Measurements from ENCODE around the gene PPP1R16B. TPM values are rescaled to one million over a fixed set of nuclear protein-coding genes. Genes with fewer than 3 reads are reported as not detected.

PPP1R16B gene
- total RNA-seq, 4 donors from 2014 or later: 6.3 to 14.4 (median 9.0) TPM

DNA sequence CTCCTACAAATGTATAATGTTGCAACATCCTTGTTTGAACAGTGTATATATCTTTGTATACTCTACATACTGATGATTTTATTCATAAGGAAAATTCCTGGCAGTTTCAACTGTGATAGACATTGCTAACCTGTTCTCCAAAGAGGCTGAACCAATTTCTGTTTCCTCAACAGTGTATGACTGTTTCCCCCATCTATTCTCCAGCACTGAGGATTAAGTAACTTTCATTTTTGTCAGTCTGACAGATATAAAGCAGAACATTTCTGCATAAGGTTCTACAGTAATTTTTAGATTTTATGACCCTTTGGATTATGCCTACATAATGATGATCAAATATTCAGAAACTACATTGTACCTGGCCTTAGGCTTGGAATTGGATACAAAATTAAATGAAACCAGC lies 9.9 kb downstream of the PPP1R16B start:
- DNase-seq: no peak
- H3K4me1 ChIP-seq: no peaks in the 10 kb centered on the region
- H3K9me3 ChIP-seq: no peaks in the 10 kb centered on the region
- TF ChIP-seq, protein P1, sequence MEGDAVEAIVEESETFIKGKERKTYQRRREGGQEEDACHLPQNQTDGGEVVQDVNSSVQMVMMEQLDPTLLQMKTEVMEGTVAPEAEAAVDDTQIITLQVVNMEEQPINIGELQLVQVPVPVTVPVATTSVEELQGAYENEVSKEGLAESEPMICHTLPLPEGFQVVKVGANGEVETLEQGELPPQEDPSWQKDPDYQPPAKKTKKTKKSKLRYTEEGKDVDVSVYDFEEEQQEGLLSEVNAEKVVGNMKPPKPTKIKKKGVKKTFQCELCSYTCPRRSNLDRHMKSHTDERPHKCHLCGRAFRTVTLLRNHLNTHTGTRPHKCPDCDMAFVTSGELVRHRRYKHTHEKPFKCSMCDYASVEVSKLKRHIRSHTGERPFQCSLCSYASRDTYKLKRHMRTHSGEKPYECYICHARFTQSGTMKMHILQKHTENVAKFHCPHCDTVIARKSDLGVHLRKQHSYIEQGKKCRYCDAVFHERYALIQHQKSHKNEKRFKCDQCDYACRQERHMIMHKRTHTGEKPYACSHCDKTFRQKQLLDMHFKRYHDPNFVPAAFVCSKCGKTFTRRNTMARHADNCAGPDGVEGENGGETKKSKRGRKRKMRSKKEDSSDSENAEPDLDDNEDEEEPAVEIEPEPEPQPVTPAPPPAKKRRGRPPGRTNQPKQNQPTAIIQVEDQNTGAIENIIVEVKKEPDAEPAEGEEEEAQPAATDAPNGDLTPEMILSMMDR (IDR thresholded peaks at IDR 0.05): no peak
- no peak for TF ChIP-seq POLR2A (IDR thresholded peaks at IDR 0.05)
- no peak overlapping the region for H3K4me3 ChIP-seq (replicated peaks in 1 of 3)
- H3K27ac ChIP-seq: no peak overlapping the region
- H3K36me3 ChIP-seq: no peaks in the 10 kb centered on the region
- no peaks in the 10 kb centered on the region for H3K27me3 ChIP-seq
- intact Hi-C loops (cut with DNase I): no loop called here

DNA sequence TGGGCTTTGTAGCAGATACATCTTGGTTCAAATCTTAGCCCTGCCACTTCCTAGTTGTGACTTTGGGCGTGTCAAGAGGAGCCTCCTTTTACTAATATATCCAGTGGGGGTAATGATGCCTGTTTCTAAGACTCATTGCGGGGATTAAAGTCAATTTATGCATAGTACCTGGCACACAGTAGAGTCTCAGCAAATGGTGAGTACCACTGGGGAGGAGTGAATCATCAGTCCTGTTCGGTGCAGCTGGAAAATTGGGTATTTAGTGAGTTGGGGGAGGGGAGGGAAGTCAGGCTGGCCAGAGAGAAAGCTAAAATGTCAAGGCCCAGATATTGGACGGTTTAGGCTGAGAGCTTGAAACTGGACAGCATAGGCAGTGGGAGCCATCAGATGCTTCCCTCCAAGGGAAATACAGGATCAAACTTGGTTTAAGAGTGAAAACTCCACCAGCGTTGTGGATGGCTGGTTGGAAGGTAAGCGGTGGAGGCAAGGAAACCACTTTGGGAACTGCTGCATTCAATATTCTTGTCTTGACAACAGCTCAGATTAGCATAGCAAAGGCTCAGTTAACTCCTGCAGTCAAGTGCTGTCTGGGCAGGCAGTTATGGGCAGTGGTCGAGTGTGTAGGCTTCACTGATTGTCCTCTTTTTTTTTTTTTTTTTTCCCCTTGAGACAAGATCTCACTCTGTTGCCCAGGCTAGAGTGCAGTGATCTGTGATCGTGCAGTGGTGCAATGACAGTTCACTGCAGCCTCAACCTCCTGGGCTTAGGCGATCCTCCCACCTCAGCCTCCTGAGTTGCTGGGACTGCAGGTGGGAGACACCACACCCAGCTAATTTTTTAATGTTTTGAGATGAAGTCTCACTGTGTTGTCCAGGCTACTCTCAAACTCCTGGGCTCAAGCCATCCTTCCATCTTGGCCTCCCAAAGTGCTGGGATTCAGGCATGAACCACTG lies 12.9 kb downstream of the PPP1R16B start:
- intact Hi-C loops (cut with DNase I): no loop called here
- Histone ChIP-seq H3K27ac (no peak overlapping the region), H3K4me3 (replicated peaks in 1 of 3) (no peak overlapping the region), H3K4me1 (no peaks in the 10 kb centered on the region), H3K27me3 (no peaks in the 10 kb centered on the region), H3K36me3 (no peaks in the 10 kb centered on the region), H3K9me3 (no peaks in the 10 kb centered on the region)
- no peak for TF ChIP-seq POLR2A (IDR thresholded peaks at IDR 0.05)
- TF ChIP-seq, protein P1 (IDR thresholded peaks at IDR 0.05): no peak
- no peak for DNase-seq
- 74 to 78% methylated on average over 9 of the region's 9 CpGs for WGBS, 2 donors

DNA sequence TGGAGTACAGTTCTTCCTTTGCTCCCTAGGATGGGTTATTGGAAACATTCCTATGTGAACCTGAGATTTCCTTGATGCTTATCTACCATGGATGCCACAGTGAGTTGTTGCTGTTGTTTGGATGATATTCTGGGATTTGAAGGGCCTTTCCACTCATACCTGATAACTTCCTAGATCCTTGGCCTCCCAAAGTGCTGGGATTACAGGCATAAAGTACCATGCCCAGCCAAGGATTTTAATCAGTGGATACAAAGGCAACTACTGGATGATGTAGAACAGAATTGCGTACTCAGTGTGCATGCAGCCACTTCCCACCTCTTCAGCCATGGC lies 20.0 kb downstream of the PPP1R16B start:
- DNase-seq: no peak
- no peak overlapping the region for H3K4me3 ChIP-seq (replicated peaks in 1 of 3)
- WGBS, 2 donors: 67 to 93% methylated on average over 1 of the region's 1 CpG
- H3K4me1 ChIP-seq: peaks cover 8 to 23% of the 10 kb centered on the region in 2 donors
- H3K9me3 ChIP-seq: no peaks in the 10 kb centered on the region
- no peaks in the 10 kb centered on the region for H3K27me3 ChIP-seq
- TF ChIP-seq, protein P1 (IDR thresholded peaks at IDR 0.05): no peak
- no peak for TF ChIP-seq POLR2A (IDR thresholded peaks at IDR 0.05)
- no peak overlapping the region for H3K27ac ChIP-seq
- H3K36me3 ChIP-seq: no peaks in the 10 kb centered on the region
- intact Hi-C loops (cut with DNase I): no loop called here

DNA sequence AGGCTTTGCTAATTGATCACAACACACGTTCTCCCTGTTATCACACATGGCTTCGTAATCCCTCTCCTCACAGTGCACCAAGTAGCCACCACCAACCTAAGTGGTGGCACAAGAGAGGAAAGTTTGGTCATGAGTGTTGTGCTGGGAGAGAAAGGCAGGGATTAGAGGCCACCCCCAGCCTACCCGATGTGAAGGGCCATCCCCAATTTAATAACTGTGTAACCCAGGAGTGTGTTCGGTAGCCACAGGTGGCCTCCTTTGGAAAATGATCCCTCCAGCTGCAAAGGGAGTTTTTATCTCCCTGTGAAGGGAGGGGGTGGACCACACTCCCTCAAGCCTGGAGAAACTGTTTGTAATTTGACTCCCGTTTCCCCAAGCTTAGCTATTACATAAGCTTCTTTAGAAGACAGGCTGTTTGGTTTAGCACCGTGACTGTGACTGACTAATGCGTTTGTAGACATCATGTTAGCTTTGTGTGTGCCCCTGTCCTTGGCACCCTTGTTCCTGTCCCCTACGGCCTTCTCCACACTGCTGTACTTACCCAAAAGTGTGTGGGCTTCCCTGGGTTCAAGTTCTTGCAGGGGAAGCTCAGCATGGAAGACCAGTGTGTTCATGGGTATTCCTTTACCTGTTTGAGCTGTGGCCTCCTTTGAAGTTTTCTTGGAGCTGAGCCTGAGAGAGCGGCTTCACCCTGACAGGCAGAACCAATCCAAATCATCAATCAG lies 20.6 kb downstream of the PPP1R16B start:
- TF ChIP-seq, protein P1 (IDR thresholded peaks at IDR 0.05): no peak
- no peak for TF ChIP-seq POLR2A (IDR thresholded peaks at IDR 0.05)
- H3K4me3 ChIP-seq (replicated peaks in 1 of 3): no peak overlapping the region
- WGBS, 2 donors: 16 to 26% methylated on average over 8 to 9 of the region's 9 CpGs
- no peaks in the 10 kb centered on the region for H3K36me3 ChIP-seq
- H3K27me3 ChIP-seq: no peaks in the 10 kb centered on the region
- no peaks in the 10 kb centered on the region for H3K9me3 ChIP-seq
- H3K4me1 ChIP-seq: peaks cover 8 to 23% of the 10 kb centered on the region in 2 donors
- DNase-seq: peak; percentile 23 to 31
- intact Hi-C loops (cut with DNase I): no loop called here
- no peak overlapping the region for H3K27ac ChIP-seq
